Measurements from ENCODE around the gene RPS17.
"Not testable (repeated sequence)": the region's sequence is repeated elsewhere in the genome, so short reads cannot be mapped to it uniquely, and the experiment has no call there.

RPS17 gene

DNA sequence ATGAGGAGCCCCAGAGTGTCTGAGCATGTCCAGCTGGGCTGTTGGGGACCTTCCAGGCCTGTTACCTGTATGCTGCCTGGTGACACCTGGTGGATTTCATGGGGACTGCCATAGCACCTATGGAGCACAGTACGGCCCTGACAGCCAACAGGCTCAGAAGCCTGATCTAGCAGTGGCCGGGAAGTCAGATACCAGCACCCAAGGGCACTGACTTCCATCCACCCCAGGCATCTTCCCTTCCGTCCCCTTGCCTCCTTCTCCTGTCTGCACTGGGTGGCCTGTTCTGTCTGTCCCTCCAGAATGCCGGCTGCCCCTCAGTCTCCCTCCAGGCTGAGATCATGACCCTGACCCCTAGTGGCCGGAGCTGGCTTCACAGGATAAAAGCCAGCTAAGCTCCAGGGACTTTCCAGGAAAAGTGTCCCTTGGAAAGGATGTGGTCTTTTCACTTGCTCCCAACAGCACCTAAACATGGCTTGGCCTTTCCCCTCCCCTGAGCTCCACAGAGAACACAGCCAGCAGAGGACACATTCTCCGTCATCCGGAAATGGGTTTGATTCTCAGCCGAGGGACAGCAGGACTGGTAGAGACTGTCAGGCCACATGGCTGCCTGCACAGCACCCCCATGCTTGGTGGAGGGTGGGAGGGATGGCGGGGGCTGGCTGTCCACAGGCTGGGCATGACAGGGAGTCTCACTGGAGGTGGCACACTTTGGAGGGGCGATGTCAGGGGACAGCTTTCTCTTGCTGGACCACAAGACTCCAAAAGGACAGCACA lies 9.5 kb downstream of the RPS17 start:
- Histone ChIP-seq H3K4me3 (ENCODE audit: low read depth in 1 of 5, low read length in 5 of 5) (peak overlapping the region in 3 of 5 donors; percentile 29 to 69 (median 44)), H3K9ac (ENCODE audit: low read length in 5 of 5) (peak overlapping the region in 1 of 5 donors; percentile 11), H3K36me3 (ENCODE audit: control insufficient read depth in 5 of 5, insufficient read depth in 5 of 5, low read length in 5 of 5) (peaks cover 2 to 26% (median 12%) of the 10 kb centered on the region in 5 donors), H3K27ac (ENCODE audit: low read depth, low read length) (no peak overlapping the region), H3K9me3 (ENCODE audit: control insufficient read depth in 5 of 5, low read length in 5 of 5) (no peaks in the 10 kb centered on the region), H3K4me1 (ENCODE audit: control insufficient read depth in 5 of 5, insufficient read depth in 5 of 5, low read length in 5 of 5) (peaks cover 0 to 10% (median 6%) of the 10 kb centered on the region in 5 donors), H3K27me3 (ENCODE audit: control insufficient read depth in 5 of 5, insufficient read depth in 4 of 5, low read length in 5 of 5) (no peaks in the 10 kb centered on the region)

DNA sequence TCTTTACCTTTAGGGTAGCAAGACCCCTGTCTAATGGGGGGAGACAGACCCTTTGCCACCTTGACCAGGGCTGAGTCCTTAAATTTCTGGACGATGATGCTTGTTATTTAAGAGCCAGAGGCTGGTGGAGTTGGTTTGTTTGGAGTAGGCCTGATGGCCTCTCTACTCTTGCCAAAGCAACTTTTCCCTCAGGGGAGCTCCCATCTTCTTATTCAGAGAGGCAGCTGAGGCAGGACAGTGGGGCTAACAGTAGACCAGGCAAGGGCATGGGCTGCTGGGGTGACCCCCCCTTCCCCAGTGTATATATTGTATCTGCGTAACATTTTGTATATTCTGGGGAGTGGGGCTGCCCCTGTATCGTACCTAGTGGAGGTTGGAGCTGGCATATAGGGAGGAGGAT lies 10.3 kb downstream of the RPS17 start:
- no peaks in the 10 kb centered on the region for H3K9me3 ChIP-seq (ENCODE audit: control insufficient read depth in 5 of 5, low read length in 5 of 5)
- H3K27me3 ChIP-seq (ENCODE audit: control insufficient read depth in 5 of 5, insufficient read depth in 4 of 5, low read length in 5 of 5) = no peaks in the 10 kb centered on the region
- no peak overlapping the region for H3K9ac ChIP-seq (ENCODE audit: low read length in 5 of 5)
- H3K27ac ChIP-seq (ENCODE audit: low read depth, low read length) = no peak overlapping the region
- H3K36me3 ChIP-seq (ENCODE audit: control insufficient read depth in 5 of 5, insufficient read depth in 5 of 5, low read length in 5 of 5) = peaks cover 2 to 24% (median 9%) of the 10 kb centered on the region in 5 donors
- H3K4me3 ChIP-seq (ENCODE audit: low read depth in 1 of 5, low read length in 5 of 5) = no peak overlapping the region
- peaks cover 0 to 10% (median 6%) of the 10 kb centered on the region in 5 donors for H3K4me1 ChIP-seq (ENCODE audit: control insufficient read depth in 5 of 5, insufficient read depth in 5 of 5, low read length in 5 of 5)

DNA sequence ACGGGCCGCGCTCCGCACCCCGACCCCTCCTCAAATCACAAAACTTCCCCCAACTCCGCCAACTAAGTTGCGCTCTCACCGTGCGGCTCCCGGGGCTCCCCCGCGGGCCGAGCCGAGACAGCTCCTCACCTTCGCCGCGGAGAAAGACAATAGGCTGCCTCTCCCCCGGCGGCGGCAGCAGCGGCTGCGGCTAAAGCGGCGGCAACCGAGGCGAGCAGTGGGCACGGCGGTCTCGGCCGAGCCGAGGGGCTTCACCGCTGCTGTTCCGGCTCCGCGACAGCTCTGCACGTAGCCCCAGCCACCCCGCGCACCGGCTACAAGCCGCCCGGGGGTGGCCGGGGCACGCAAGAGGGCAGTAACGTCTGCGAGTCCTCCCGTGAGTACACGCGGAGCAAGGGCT lies 26.7 kb downstream of the RPS17 start:
- H3K27ac ChIP-seq (ENCODE audit: low read depth, low read length); H3K9me3 ChIP-seq (ENCODE audit: control insufficient read depth in 5 of 5, low read length in 5 of 5); H3K27me3 ChIP-seq (ENCODE audit: control insufficient read depth in 5 of 5, insufficient read depth in 4 of 5, low read length in 5 of 5); H3K36me3 ChIP-seq (ENCODE audit: control insufficient read depth in 5 of 5, insufficient read depth in 5 of 5, low read length in 5 of 5); H3K4me1 ChIP-seq (ENCODE audit: control insufficient read depth in 5 of 5, insufficient read depth in 5 of 5, low read length in 5 of 5); H3K9ac ChIP-seq (ENCODE audit: low read length in 5 of 5); H3K4me3 ChIP-seq (ENCODE audit: low read depth in 1 of 5, low read length in 5 of 5): not testable (repeated sequence)

DNA sequence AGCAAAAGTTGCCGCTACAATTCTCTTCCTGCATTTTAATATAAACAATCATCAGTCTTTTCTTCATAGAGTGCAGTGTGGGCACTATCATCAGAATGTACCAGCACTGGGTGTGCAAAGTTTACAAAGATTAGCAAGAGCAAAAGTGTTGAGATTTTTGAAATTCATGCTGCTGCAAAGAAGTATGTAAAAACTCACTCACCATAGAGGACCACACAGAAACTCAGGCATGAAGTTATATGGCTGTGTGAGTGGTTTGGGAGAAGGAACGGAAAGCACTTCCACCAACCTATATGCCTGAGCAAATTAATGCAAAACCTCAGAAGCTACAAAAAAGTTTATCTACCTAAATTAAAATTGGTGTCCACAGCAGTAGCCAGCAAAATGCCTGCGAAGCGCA lies 32.6 kb downstream of the RPS17 start:
- not testable (repeated sequence) for H3K4me1 ChIP-seq (ENCODE audit: control insufficient read depth in 5 of 5, insufficient read depth in 5 of 5, low read length in 5 of 5); H3K9me3 ChIP-seq (ENCODE audit: control insufficient read depth in 5 of 5, low read length in 5 of 5); H3K36me3 ChIP-seq (ENCODE audit: control insufficient read depth in 5 of 5, insufficient read depth in 5 of 5, low read length in 5 of 5); H3K9ac ChIP-seq (ENCODE audit: low read length in 5 of 5); H3K27me3 ChIP-seq (ENCODE audit: control insufficient read depth in 5 of 5, insufficient read depth in 4 of 5, low read length in 5 of 5); H3K27ac ChIP-seq (ENCODE audit: low read depth, low read length); H3K4me3 ChIP-seq (ENCODE audit: low read depth in 1 of 5, low read length in 5 of 5)

DNA sequence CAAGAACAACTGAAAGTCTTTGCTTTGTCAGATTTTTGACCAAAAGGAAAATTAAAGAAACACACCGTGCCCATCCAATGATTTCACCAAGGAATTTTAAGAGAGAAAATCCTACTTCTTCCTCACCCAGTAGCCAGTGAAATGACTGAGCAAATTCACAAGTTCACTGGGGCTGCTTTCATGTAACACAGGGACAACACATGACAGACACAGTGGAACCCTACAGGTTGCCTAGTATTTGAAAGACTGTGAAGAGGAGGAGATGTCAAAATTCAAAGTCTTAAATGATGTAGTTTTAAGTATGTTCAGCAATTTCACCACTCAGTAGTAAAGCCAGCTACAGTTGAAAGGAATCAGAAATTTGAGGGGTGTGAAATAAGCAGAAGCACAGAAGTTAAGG lies 33.2 kb downstream of the RPS17 start:
- not testable (repeated sequence) for H3K4me1 ChIP-seq (ENCODE audit: control insufficient read depth in 5 of 5, insufficient read depth in 5 of 5, low read length in 5 of 5); H3K4me3 ChIP-seq (ENCODE audit: low read depth in 1 of 5, low read length in 5 of 5); H3K36me3 ChIP-seq (ENCODE audit: control insufficient read depth in 5 of 5, insufficient read depth in 5 of 5, low read length in 5 of 5); H3K27me3 ChIP-seq (ENCODE audit: control insufficient read depth in 5 of 5, insufficient read depth in 4 of 5, low read length in 5 of 5); H3K27ac ChIP-seq (ENCODE audit: low read depth, low read length); H3K9me3 ChIP-seq (ENCODE audit: control insufficient read depth in 5 of 5, low read length in 5 of 5); H3K9ac ChIP-seq (ENCODE audit: low read length in 5 of 5)

DNA sequence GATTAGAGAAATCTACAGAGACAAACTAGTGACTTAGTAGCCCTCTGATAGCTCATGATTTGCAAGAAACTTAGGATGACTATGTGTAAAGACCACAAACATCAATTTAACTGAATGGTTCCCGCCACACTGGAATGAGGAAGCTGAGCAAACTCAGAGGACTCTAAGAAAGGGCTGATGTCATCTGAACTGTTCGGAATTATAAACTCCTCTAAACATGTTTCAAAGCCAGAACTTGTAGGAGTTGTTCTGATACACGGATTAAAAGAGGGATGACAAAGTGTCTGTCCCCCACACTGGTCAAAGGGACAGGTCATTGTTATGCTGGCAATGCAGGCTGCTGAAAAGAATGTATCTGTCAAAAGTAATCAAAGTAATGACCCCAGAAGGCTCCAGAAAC lies 34.4 kb downstream of the RPS17 start:
- not testable (repeated sequence) for H3K9ac ChIP-seq (ENCODE audit: low read length in 5 of 5); H3K4me3 ChIP-seq (ENCODE audit: low read depth in 1 of 5, low read length in 5 of 5); H3K27ac ChIP-seq (ENCODE audit: low read depth, low read length); H3K9me3 ChIP-seq (ENCODE audit: control insufficient read depth in 5 of 5, low read length in 5 of 5); H3K36me3 ChIP-seq (ENCODE audit: control insufficient read depth in 5 of 5, insufficient read depth in 5 of 5, low read length in 5 of 5); H3K27me3 ChIP-seq (ENCODE audit: control insufficient read depth in 5 of 5, insufficient read depth in 4 of 5, low read length in 5 of 5); H3K4me1 ChIP-seq (ENCODE audit: control insufficient read depth in 5 of 5, insufficient read depth in 5 of 5, low read length in 5 of 5)

DNA sequence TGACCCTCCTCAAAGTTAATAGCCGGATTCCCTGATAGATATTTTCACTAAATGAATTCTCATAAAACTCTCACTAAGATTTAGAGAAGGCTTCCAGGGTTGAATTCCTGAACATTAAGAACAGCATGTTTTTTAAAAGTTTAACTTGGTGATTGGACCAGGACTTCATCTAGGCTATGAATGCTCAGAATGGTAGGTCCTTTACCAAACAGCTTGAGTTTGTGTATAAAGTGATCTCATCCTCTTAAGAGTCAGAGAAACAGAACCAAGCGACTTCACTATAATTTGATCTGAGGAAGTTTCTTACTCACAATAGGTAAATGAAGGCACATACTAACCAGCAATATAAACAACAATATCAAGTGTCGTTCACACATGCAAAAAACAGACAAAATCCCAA lies 36.2 kb downstream of the RPS17 start:
- H3K9ac ChIP-seq (ENCODE audit: low read length in 5 of 5); H3K4me1 ChIP-seq (ENCODE audit: control insufficient read depth in 5 of 5, insufficient read depth in 5 of 5, low read length in 5 of 5); H3K4me3 ChIP-seq (ENCODE audit: low read depth in 1 of 5, low read length in 5 of 5); H3K9me3 ChIP-seq (ENCODE audit: control insufficient read depth in 5 of 5, low read length in 5 of 5); H3K27me3 ChIP-seq (ENCODE audit: control insufficient read depth in 5 of 5, insufficient read depth in 4 of 5, low read length in 5 of 5); H3K27ac ChIP-seq (ENCODE audit: low read depth, low read length); H3K36me3 ChIP-seq (ENCODE audit: control insufficient read depth in 5 of 5, insufficient read depth in 5 of 5, low read length in 5 of 5): not testable (repeated sequence)

DNA sequence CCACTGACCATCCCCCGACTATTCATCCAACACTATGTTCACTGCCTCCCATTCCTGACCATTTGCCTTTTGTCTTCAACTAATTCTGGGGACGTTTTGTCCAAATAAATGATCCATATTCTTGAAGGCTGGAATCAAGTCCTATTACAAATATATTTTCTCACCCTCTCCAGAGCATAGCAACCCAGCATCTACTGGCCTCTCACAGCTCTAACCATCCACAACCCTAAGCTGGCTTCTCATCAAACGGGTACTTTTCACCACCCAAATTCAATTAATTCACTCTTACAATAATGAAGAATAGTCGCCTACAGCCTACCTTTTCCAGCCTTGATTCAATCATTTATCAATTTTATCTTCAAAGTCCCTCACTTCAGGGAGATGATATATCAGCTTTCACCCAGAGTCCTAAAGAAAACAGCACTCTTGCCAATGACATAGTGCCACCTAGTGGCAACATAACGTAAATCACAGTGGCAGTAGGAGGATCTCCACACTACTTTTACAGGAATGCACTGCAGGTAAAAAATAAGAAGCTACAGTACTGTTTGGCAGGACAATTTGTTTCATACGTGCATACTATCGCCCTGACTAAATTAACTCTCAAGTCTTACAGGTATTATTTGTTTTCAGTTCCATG lies 37.4 kb downstream of the RPS17 start:
- H3K9ac ChIP-seq (ENCODE audit: low read length in 5 of 5); H3K36me3 ChIP-seq (ENCODE audit: control insufficient read depth in 5 of 5, insufficient read depth in 5 of 5, low read length in 5 of 5); H3K4me3 ChIP-seq (ENCODE audit: low read depth in 1 of 5, low read length in 5 of 5): not testable (repeated sequence)

DNA sequence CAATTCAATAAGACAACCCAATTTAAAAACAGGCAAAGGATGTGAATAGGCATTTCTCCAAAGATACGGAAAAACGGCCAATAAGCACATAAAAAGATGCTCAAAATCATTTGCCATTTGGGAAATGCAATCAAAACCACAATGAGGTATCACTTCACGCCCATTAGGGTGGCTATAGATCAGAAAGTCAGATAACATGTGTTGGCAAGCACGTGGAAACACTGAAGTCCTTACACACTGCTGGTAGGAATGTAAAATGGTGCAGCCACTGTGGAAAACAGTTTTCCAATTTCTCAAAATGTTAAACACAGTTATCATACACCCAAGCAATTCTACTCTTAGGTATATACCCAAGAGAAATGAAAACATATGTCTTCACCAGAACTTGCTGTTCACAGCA lies 39.5 kb downstream of the RPS17 start:
- not testable (repeated sequence) for H3K27me3 ChIP-seq (ENCODE audit: control insufficient read depth in 5 of 5, insufficient read depth in 4 of 5, low read length in 5 of 5); H3K9ac ChIP-seq (ENCODE audit: low read length in 5 of 5); H3K27ac ChIP-seq (ENCODE audit: low read depth, low read length); H3K4me3 ChIP-seq (ENCODE audit: low read depth in 1 of 5, low read length in 5 of 5); H3K4me1 ChIP-seq (ENCODE audit: control insufficient read depth in 5 of 5, insufficient read depth in 5 of 5, low read length in 5 of 5); H3K9me3 ChIP-seq (ENCODE audit: control insufficient read depth in 5 of 5, low read length in 5 of 5); H3K36me3 ChIP-seq (ENCODE audit: control insufficient read depth in 5 of 5, insufficient read depth in 5 of 5, low read length in 5 of 5)

More for the DNA sequence above, 37.4 kb downstream of the RPS17 start:
- H3K4me1 ChIP-seq (ENCODE audit: control insufficient read depth in 5 of 5, insufficient read depth in 5 of 5, low read length in 5 of 5); H3K27me3 ChIP-seq (ENCODE audit: control insufficient read depth in 5 of 5, insufficient read depth in 4 of 5, low read length in 5 of 5); H3K27ac ChIP-seq (ENCODE audit: low read depth, low read length); H3K9me3 ChIP-seq (ENCODE audit: control insufficient read depth in 5 of 5, low read length in 5 of 5): not testable (repeated sequence)

DNA sequence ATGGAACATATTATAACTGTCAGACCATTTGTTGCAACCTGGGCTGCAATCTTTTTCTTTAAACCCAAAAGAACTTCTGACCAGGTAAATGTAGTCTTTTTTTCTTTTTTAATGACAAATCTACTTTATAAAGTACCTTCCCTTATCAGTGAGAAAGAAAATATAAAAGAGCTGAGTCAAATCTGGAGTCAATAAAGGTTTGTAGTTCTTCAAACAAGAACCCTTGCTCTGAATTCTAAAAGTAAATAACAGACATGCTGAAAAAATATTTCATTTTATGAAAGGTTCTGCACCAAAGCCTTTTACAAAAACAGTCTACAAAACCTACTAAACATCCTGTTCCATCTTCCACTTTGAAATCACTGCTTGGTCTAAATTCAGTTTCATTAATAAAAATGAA lies 42.3 kb downstream of the RPS17 start:
- H3K27me3 ChIP-seq (ENCODE audit: control insufficient read depth in 5 of 5, insufficient read depth in 4 of 5, low read length in 5 of 5); H3K4me3 ChIP-seq (ENCODE audit: low read depth in 1 of 5, low read length in 5 of 5); H3K27ac ChIP-seq (ENCODE audit: low read depth, low read length); H3K9me3 ChIP-seq (ENCODE audit: control insufficient read depth in 5 of 5, low read length in 5 of 5); H3K36me3 ChIP-seq (ENCODE audit: control insufficient read depth in 5 of 5, insufficient read depth in 5 of 5, low read length in 5 of 5); H3K4me1 ChIP-seq (ENCODE audit: control insufficient read depth in 5 of 5, insufficient read depth in 5 of 5, low read length in 5 of 5); H3K9ac ChIP-seq (ENCODE audit: low read length in 5 of 5): not testable (repeated sequence)
